Measurements from ENCODE around the gene NPVF.

NPVF gene

DNA sequence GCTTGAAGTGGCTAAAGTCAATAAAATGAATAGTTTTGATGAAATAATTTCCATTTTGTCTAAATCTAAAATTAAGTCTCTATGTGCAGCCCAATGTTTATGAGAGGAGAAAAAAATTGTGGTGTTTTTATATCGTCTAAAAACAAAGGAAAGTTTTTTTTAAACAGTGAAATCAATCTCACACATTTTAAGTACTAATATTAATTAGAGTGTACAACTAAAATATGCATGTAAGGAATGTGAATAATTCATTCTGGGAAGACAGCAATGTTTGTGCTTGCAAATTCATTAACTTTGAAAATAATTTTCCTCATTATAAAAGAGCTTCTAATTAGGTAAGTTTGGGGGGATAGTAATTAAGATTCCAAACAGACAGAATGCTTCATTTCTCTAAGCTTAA, at the start of gene NPVF:
TSS of gene NPVF (minus strand) at position 101 of the 400 bp plus-strand sequence. CDS start at position 54, 47 bp downstream.
- Histone ChIP-seq H3K36me3 (no peaks in the 10 kb centered on the region), H4K20me1 (no peaks in the 10 kb centered on the region), H3K27me3 (no peaks in the 10 kb centered on the region), H3K9ac (no peak within 1 kb of the TSS), H3K4me3 (no peak within 1 kb of the TSS), H3K4me2 (no peak within 1 kb of the TSS), H3K9me3 (0 out of 2 replicates have a peak, but pooled peaks cover 3% of the 10 kb centered on the region), H3K27ac (no peak within 1 kb of the TSS), H3K4me1 (no peaks in the 10 kb centered on the region)
- TF ChIP-seq Cebpa-rat (IDR thresholded peaks at IDR 0.05): no peak

- Histone ChIP-seq H3K9me3 (no peaks in the 10 kb centered on the region), H3K4me2 (no peak overlapping the region)
Measured at GRCh38 chr7:25272265-25272664, 44.0 kb upstream of the NPVF start.

DNA sequence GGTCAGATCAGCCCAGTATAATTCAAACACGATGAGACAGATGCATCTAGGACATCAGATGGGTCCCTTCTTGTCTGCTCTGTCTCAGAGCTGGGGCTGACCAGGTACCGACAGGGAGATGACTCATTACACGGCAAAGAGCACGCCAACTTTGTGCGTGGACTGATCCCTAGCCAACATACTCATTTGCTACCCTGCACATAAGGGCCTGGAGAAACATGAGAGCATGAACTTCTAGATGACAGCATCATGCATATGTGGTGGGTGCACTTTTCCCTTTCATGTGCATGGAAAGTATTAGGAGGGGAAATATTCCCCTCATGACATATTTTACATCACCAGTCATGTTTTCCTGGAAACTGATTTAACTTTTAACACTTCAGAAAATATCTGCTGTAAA, 35.1 kb upstream of the NPVF start:
- H3K27ac ChIP-seq: no peak overlapping the region
- no peak overlapping the region for H3K4me3 ChIP-seq
- TF ChIP-seq Cebpa-rat (IDR thresholded peaks at IDR 0.05): no peak
- no peak overlapping the region for H3K9ac ChIP-seq
- no peaks in the 10 kb centered on the region for H4K20me1 ChIP-seq
- no peaks in the 10 kb centered on the region for H3K9me3 ChIP-seq
- H3K4me1 ChIP-seq: peaks cover 16% of the 10 kb centered on the region
- H3K4me2 ChIP-seq: no peak overlapping the region
- no peaks in the 10 kb centered on the region for H3K36me3 ChIP-seq
- H3K27me3 ChIP-seq: no peaks in the 10 kb centered on the region

More at GRCh38 chr7:25272265-25272664, 44.0 kb upstream of the NPVF start:
- H3K36me3 ChIP-seq: no peaks in the 10 kb centered on the region
- H3K4me3 ChIP-seq: no peak overlapping the region
- H3K4me1 ChIP-seq: no peaks in the 10 kb centered on the region
- no peak overlapping the region for H3K9ac ChIP-seq
- no peak overlapping the region for H3K27ac ChIP-seq
- no peaks in the 10 kb centered on the region for H4K20me1 ChIP-seq
- no peaks in the 10 kb centered on the region for H3K27me3 ChIP-seq
- no peak for TF ChIP-seq Cebpa-rat (IDR thresholded peaks at IDR 0.05)

DNA sequence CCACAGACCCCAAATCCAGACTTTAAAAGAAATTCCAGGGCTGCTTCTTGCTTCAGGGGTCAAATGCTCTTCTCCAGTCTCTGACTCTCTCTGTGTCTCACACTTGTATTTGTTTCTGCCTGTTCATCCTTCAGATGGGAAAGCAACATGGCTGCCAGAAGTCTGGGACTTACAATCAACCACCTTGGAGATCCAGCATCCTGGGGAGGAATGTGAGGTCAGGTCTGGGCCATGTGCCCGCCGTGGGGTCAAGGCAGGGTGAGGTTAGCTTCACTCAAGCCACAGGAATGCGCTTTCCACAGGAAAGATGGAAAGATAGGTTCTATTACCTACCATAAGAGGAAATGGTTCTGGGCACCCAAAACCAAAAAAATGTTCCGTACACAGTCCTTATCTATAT, 34.3 kb upstream of the NPVF start:
- no peaks in the 10 kb centered on the region for H3K27me3 ChIP-seq
- no peaks in the 10 kb centered on the region for H4K20me1 ChIP-seq
- no peak overlapping the region for H3K9ac ChIP-seq
- H3K4me1 ChIP-seq: peaks cover 16% of the 10 kb centered on the region
- H3K4me3 ChIP-seq: no peak overlapping the region
- no peak for TF ChIP-seq Cebpa-rat (IDR thresholded peaks at IDR 0.05)
- no peaks in the 10 kb centered on the region for H3K36me3 ChIP-seq
- no peak overlapping the region for H3K4me2 ChIP-seq
- no peaks in the 10 kb centered on the region for H3K9me3 ChIP-seq
- H3K27ac ChIP-seq: no peak overlapping the region

- Histone ChIP-seq H3K4me2 (peak overlapping the region; percentile 76), H3K27me3 (no peaks in the 10 kb centered on the region), H3K4me3 (no peak overlapping the region; the same call in 1 of the 2 replicates), H3K9me3 (no peaks in the 10 kb centered on the region), H3K27ac (no peak overlapping the region), H3K4me1 (peaks cover 16% of the 10 kb centered on the region), H4K20me1 (no peaks in the 10 kb centered on the region), H3K9ac (no peak overlapping the region), H3K36me3 (no peaks in the 10 kb centered on the region)
- no peak for TF ChIP-seq Cebpa-rat (IDR thresholded peaks at IDR 0.05)
Measured at GRCh38 chr7:25261545-25262140, 33.4 kb upstream of the NPVF start.

- no peaks in the 10 kb centered on the region for H3K27me3 ChIP-seq
- H3K27ac ChIP-seq: no peak overlapping the region
- no peaks in the 10 kb centered on the region for H4K20me1 ChIP-seq
- H3K9me3 ChIP-seq: no peaks in the 10 kb centered on the region
- TF ChIP-seq Cebpa-rat (IDR thresholded peaks at IDR 0.05): no peak
- peak overlapping the region; percentile 76 for H3K4me2 ChIP-seq
- H3K36me3 ChIP-seq: no peaks in the 10 kb centered on the region
- H3K9ac ChIP-seq: no peak overlapping the region
- H3K4me3 ChIP-seq: peak overlapping the region; percentile 2; the same call in 1 of the 2 replicates
- peaks cover 16% of the 10 kb centered on the region for H3K4me1 ChIP-seq
Measured at GRCh38 chr7:25260862-25261494, 32.7 kb upstream of the NPVF start.

GRCh38 chr7:25259487-25260243, 31.4 kb upstream of the NPVF start:
- Histone ChIP-seq H3K4me2 (no peak overlapping the region), H3K4me3 (no peak overlapping the region), H3K9ac (no peak overlapping the region), H3K9me3 (no peaks in the 10 kb centered on the region), H3K27ac (no peak overlapping the region), H3K27me3 (no peaks in the 10 kb centered on the region), H3K4me1 (peaks cover 16% of the 10 kb centered on the region), H3K36me3 (no peaks in the 10 kb centered on the region), H4K20me1 (no peaks in the 10 kb centered on the region)
- no peak for TF ChIP-seq Cebpa-rat (IDR thresholded peaks at IDR 0.05)

- TF ChIP-seq Cebpa-rat (IDR thresholded peaks at IDR 0.05): no peak
Measured at GRCh38 chr7:25256333-25256819, 28.1 kb upstream of the NPVF start.

GRCh38 chr7:25255611-25256332, 27.5 kb upstream of the NPVF start:
- Histone ChIP-seq H4K20me1 (no peaks in the 10 kb centered on the region), H3K9ac (no peak overlapping the region), H3K4me2 (no peak overlapping the region), H3K4me1 (peaks cover 4% of the 10 kb centered on the region), H3K27me3 (no peaks in the 10 kb centered on the region), H3K27ac (no peak overlapping the region), H3K9me3 (no peaks in the 10 kb centered on the region), H3K4me3 (no peak overlapping the region), H3K36me3 (no peaks in the 10 kb centered on the region)
- no peak for TF ChIP-seq Cebpa-rat (IDR thresholded peaks at IDR 0.05)

More at GRCh38 chr7:25256333-25256819, 28.1 kb upstream of the NPVF start:
- H3K27me3 ChIP-seq: no peaks in the 10 kb centered on the region
- peaks cover 9% of the 10 kb centered on the region for H3K4me1 ChIP-seq
- no peaks in the 10 kb centered on the region for H4K20me1 ChIP-seq
- H3K4me2 ChIP-seq: no peak overlapping the region
- H3K9me3 ChIP-seq: no peaks in the 10 kb centered on the region
- H3K36me3 ChIP-seq: no peaks in the 10 kb centered on the region
- no peak overlapping the region for H3K27ac ChIP-seq
- no peak overlapping the region for H3K9ac ChIP-seq
- H3K4me3 ChIP-seq: no peak overlapping the region
